ENCODE measurements around the gene RIMKLB.

- TF ChIP-seq CTCF (IDR thresholded peaks at IDR 0.05) (no peak), POLR2A (IDR thresholded peaks at IDR 0.05) (no peak)
Measured at GRCh38 chr12:8677362-8677761, 20.4 kb upstream of the RIMKLB start.
